SU-DHL-6 (cell line): ENCODE data around the gene HIVEP1.

Experiments used
- CTCF ChIP-seq: fragments of 200-600 bp; sonication (generic); IDR thresholded peaks from one replicate; pipeline ENCODE4 v1.5.1; 2017; ENCODE audit warnings: antibody characterized with exemption, mild to moderate bottlenecking, low read length, moderate library complexity; ENCODE audit not compliant: insufficient read depth, poor library complexity, severe bottlenecking
- EZH2phosphoT487 ChIP-seq: fragments of 200-600 bp; sonication (generic), shearing (Covaris generic); conservative IDR thresholded peaks from 2 replicates; pipeline ENCODE4 v1.6.1; 2018; ENCODE audit warnings: mild to moderate bottlenecking, antibody characterized with exemption, low read length, moderate library complexity, mixed read lengths

GRCh38 chr6:12083302-12083701, 71.2 kb downstream of the HIVEP1 start:
- TF ChIP-seq CTCF: no peak
- no peak for TF ChIP-seq EZH2phosphoT487
